GM23248 (cell line): ENCODE data around the gene CIT.

ENCODE experiments used
- EZH2 ChIP-seq: fragments of 200-600 bp; sonication (generic); IDR thresholded peaks from 2 replicates; pipeline ENCODE4 v1.6.1; 2018; ENCODE audit warnings: antibody characterized with exemption, mild to moderate bottlenecking; ENCODE audit not compliant: insufficient read depth, poor library complexity, severe bottlenecking
- EZH2phosphoT487 ChIP-seq: fragments of 200-600 bp; sonication (generic); IDR thresholded peaks from 2 replicates; pipeline ENCODE4 v1.6.1; 2018; ENCODE audit warnings: antibody characterized with exemption, moderate library complexity, mild to moderate bottlenecking, low read depth; ENCODE audit not compliant: insufficient read depth

DNA sequence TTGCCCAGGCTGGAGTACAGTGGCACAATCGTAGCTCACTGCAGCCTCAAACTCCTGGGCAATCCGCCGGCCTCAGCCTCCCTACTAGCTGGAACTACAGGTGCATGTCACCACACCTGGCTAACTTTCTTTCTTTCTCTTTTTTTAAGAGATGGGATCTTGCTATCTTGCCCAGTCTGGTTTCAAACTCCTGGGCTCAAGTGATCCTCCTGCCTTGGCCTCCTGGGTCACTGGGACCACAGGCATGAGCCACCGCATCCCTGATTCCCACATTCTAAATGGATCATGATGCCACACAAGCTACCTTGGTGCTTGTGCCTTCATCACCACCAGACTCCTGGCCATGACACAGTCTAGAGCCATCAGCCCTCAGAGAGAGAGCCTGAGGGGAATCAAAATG lies 165.4 kb downstream of the CIT start:
- TF ChIP-seq EZH2phosphoT487 (no peak), EZH2 (no peak)
